ENCODE measurements around the gene ARHGEF5.
"Not testable (repeated sequence)": the region's sequence is repeated elsewhere in the genome, so short reads cannot be mapped to it uniquely, and the experiment has no call there.

DNA sequence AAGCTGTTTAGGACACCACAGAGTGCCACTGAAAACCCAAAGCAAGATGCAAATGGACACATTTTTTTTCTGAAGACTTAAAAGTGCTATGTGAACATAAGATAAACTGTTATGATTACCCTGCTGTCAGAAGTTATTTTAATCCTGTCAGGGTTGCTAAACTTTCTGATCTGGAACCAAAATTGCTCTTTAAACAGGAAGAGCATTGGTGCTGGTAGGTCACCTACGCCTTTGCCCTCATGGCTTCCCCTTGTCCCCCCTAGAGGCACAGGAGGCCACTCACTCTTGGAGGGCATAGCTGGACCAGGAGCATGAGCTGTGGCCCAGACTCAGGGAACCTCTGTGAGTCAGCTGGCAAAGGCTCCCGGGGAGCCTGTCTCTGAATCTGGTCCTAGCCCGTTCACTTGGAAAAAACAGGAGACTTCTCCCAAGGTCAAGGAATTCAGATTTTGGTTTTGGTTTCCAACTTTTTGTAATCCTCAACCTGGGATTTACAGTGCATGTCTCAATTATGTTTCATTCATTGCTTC, 33.5 kb upstream of the ARHGEF5 start:
- TF ChIP-seq, protein P1, sequence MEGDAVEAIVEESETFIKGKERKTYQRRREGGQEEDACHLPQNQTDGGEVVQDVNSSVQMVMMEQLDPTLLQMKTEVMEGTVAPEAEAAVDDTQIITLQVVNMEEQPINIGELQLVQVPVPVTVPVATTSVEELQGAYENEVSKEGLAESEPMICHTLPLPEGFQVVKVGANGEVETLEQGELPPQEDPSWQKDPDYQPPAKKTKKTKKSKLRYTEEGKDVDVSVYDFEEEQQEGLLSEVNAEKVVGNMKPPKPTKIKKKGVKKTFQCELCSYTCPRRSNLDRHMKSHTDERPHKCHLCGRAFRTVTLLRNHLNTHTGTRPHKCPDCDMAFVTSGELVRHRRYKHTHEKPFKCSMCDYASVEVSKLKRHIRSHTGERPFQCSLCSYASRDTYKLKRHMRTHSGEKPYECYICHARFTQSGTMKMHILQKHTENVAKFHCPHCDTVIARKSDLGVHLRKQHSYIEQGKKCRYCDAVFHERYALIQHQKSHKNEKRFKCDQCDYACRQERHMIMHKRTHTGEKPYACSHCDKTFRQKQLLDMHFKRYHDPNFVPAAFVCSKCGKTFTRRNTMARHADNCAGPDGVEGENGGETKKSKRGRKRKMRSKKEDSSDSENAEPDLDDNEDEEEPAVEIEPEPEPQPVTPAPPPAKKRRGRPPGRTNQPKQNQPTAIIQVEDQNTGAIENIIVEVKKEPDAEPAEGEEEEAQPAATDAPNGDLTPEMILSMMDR (IDR thresholded peaks at IDR 0.05; ENCODE audit: insufficient read depth, low read length, poor library complexity, severe bottlenecking): not testable (repeated sequence)
- not testable (repeated sequence) for TF ChIP-seq EZH2phosphoT487 (conservative IDR thresholded peaks at IDR 0.05; ENCODE audit: low read length)

Data from SU-DHL-6 (cell line).